GM18951 (cell line): ENCODE results near the gene GBGT1.

Experiments used
- POLR2A ChIP-seq: IDR thresholded peaks from 4 replicates; pipeline ENCODE4 v1.6.1; 2011; ENCODE audit warnings: mild to moderate bottlenecking; ENCODE audit not compliant: insufficient read length, insufficient read depth; ENCODE audit errors: extremely low read depth
- in situ Hi-C: fragments of 300-500 bp; cut with MboI; formaldehyde crosslinking; loops from one replicate; pipeline ENCODE4 v1.12.0; 2022; ENCODE audit warnings: low sequenced_read_pairs, mixed read lengths, inconsistent platforms; ENCODE audit not compliant: unreplicated experiment

GBGT1 gene

GRCh38 chr9:133139246-133140173 lies 24.2 kb downstream of the GBGT1 start:
- in situ Hi-C loops, result loop anchor here (10.0 kb wide), 1 partner anchor 105 kb away; the partner anchor contains the start of gene GTF3C5
- TF ChIP-seq POLR2A, result no peak

GRCh38 chr9:133137451-133138231 lies 26.1 kb downstream of the GBGT1 start:
- in situ Hi-C loops, result no loop called here
- TF ChIP-seq POLR2A, result no peak

GRCh38 chr9:133135146-133135745 lies 28.5 kb downstream of the GBGT1 start:
- TF ChIP-seq POLR2A, result no peak
- in situ Hi-C loops, result no loop called here

DNA sequence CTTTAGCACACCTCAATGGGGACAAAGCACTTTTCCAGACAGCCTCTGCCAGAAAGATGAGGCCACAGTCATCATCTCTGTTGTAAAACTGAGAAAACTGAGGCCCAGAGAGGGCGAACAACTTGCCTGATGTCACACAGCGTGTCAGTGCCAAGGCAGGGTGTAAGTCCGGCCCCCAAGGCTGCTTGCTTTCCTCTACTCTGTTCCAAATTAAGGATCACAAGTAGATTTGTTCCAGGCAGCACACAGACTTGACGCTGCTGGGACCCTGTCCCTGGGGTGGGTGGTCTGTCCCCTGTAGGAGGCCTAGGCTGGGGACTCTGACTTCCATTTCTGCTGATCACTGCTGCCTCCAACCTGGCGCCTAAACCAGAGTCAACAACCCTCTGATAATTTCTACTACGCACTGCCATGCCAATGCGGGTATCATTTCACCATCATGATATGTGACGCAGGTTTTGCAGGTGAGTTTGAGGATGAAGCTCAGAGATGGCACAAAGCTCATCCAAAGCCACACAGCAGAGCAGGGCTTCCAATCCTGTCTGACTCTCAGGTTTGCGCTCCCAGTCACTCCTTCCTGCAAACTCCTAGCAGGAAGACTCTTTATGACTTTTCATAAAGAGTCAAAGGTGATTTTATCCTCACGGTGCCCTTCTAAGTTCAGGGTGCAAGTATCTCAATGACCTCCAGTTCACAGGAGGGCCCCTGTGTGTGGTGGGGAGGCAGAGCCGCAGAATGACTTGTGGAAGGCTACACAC lies 29.1 kb downstream of the GBGT1 start:
- TF ChIP-seq POLR2A, result no peak
- in situ Hi-C loops, result no loop called here

GRCh38 chr9:133133681-133134387 lies 29.9 kb downstream of the GBGT1 start:
- TF ChIP-seq POLR2A, result no peak
- in situ Hi-C loops, result no loop called here

- TF ChIP-seq POLR2A, result no peak
- in situ Hi-C loops, result no loop called here
Measured at GRCh38 chr9:133132174-133132573, 31.5 kb downstream of the GBGT1 start.

DNA sequence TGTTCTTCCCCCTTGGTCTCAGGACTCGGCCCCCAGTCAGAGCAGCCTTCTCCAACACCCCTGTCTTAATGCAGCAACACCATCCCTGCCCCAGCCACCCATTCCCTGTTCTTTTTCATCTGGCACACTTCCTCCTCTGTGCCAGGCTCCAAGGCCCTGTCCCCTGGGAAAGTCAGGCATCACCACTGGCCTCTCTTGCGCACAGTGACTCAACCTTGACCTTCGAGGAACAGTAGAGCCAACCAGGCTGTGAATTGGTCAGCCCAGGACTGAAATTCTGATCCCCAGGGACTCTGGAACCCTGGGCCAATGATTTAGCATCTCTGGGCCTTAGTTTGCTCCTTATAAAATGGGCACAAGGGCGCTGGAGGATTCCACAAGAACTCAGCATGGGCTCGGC lies 32.2 kb downstream of the GBGT1 start:
- in situ Hi-C loops, result no loop called here
- no peak for TF ChIP-seq POLR2A

DNA sequence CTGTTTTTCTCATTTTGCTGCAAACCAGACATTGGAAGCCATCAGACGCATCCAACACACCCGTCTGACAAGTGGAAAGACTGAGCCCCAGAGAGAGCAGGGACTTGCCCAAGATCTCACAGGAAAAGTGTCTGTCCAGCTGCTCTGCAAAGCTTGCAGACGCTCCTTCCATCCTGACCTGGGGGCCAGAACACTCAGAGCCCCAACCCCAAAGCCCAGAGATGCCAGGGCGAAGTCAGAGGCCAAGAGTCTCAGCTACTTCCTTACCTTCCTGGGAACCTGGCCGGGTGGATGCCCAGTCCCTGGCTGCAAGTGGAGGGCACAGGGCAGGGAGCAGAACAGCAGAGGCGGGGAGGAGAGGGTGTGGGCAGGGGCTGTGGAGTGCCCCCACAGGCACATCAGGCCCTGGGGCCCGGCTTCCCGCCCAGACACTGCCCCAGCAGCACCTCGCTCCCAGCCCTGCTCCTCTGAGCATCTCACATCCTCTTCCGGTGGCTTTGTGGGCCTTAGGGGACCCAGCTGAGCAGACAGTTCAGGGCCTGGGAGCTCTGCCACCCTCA lies 32.9 kb downstream of the GBGT1 start:
- peak; percentile 58 for TF ChIP-seq POLR2A
- in situ Hi-C loops, result no loop called here

GRCh38 chr9:133129001-133129795 lies 34.5 kb downstream of the GBGT1 start:
- no peak for TF ChIP-seq POLR2A
- in situ Hi-C loops, result no loop called here

GRCh38 chr9:133128152-133128551 lies 35.6 kb downstream of the GBGT1 start:
- in situ Hi-C loops, result no loop called here
- no peak for TF ChIP-seq POLR2A

DNA sequence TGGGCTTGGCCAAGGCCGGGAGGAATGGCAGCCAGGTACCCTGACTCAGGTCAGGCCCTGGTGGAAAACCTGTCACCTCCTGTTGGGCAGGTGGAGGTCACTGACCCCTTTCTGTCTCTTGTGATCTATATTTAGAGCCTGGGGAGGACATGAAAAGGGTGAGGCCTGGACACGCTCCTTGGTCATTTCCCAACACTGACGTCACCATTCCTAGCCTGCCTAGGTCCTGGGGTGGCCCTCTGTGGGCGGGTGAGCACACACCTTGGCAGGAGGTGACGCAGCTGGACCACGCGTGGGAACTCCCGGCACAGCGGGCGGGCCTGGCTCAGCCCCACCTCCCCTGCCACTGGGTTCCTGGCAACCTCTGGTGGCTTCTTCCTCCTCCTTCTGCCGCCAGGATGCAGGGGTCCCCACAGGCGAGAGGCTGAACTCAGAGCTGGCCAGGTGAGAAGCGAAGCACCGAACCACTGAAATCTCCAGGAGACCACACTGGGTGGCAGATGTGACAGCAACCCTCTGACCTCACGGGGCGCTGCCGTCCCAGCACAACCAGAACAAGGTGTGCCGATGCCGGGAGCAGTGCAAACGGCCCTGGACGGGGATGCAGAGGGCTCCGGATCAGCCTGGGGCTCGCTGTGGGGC lies 36.3 kb downstream of the GBGT1 start:
- no peak for TF ChIP-seq POLR2A
- in situ Hi-C loops, result no loop called here
